Measurements from ENCODE around the gene VSTM4. TPM values are rescaled to one million over a fixed set of nuclear protein-coding genes. Genes with fewer than 3 reads are reported as not detected.

The VSTM4 gene, protein sequence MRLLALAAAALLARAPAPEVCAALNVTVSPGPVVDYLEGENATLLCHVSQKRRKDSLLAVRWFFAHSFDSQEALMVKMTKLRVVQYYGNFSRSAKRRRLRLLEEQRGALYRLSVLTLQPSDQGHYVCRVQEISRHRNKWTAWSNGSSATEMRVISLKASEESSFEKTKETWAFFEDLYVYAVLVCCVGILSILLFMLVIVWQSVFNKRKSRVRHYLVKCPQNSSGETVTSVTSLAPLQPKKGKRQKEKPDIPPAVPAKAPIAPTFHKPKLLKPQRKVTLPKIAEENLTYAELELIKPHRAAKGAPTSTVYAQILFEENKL
- 10 to 100 TPM in 8 of 9 donors, 1 to 10 TPM in 1; 8.6 to 22.1 (median 15.8) TPM for total RNA-seq
- 1 to 10 TPM; 5.6 to 6.9 TPM for polyA plus RNA-seq
- long read RNA-seq, donor 1, full-length matches to known transcripts, result 9 of 25 reads
- long read RNA-seq, donor 1, partial matches to known transcripts, result 3 of 25 reads
- long read RNA-seq, donor 1, other reads (novel, unspliced or antisense), result 13 of 25 reads
- long read RNA-seq, donor 2, full-length matches to known transcripts, result 7 of 17 reads
- long read RNA-seq, donor 2, partial matches to known transcripts, result 0 of 17 reads
- long read RNA-seq, donor 2, other reads (novel, unspliced or antisense), result 10 of 17 reads
- long read RNA-seq, donor 3, full-length matches to known transcripts, result 6 of 26 reads
- long read RNA-seq, donor 3, partial matches to known transcripts, result 3 of 26 reads
- long read RNA-seq, donor 3, other reads (novel, unspliced or antisense), result 17 of 26 reads

DNA sequence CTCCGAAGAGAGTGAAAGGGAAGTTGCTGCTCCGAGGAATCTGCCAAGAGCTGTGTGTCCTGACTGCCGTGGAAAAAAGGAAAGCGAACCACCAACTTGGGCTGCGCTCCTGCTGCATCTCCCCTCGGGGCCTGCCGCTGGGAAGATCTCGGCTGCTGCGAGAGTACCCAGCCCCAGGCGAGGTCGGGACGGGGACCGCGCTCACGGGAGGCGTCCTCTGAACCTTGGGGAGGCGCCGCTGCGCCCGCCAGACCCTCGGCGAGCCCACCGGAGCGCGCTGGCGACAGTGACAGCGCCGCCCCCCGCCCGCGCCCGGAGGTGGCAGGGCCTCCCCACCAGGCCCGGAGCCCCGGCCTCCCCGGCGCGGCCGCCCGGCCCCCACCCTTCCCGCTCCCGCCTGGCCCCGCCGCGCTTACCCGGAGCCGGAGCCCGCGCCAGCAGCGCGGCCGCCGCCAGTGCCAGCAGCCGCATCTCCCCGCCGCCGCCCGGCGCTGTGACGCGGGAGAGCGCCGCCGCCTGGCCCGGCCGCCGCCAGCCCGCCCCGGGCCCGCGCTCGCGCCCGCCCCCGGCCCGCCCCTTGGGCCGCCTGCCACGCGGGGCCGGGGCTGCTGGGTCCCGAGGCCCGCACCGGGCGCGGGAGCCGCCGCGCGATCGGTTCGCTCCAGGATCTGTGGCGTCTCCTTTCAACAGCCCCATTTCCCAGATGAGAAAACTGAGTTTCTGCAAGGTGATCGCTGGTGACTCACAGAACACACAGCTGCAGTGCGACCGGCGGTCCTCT, at the start of gene VSTM4:
TSS of gene VSTM4 (minus strand) at position 508 of the 781 bp plus-strand sequence. CDS start at position 471, 37 bp downstream.
- ATAC-seq (peak; percentile 12 to 66 (median 42)), DNase-seq (peak; percentile 50 to 74 (median 55))
- Histone ChIP-seq H3K27me3 (peaks cover 0 to 6% (median 0%) of the 10 kb centered on the region in 9 donors), H3K36me3 (no peaks in the 10 kb centered on the region), H3K9me3 (no peaks in the 10 kb centered on the region), H3K4me3 (peak within 1 kb of the TSS; percentile 37 to 94 (median 71)), H3K4me1 (peaks cover 0 to 62% (median 28%) of the 10 kb centered on the region in 12 donors), H3K27ac (peak within 1 kb of the TSS; percentile 27 to 92 (median 83))
- 1 to 5% (median 2%) methylated on average over 14 to 95 of the region's 95 CpGs for WGBS, 4 donors
- intact Hi-C loops (cut with DNase I), result loop anchor here in 5 of 10 donors (5.0 to 10.0 kb wide), 6 partner anchors 33 to 133 kb away; no protein-coding TSS in a partner anchor
- TF ChIP-seq POLR2A (IDR thresholded peaks at IDR 0.05), result peak in 1 of 2 donors; percentile 9
- TF ChIP-seq, protein P1, sequence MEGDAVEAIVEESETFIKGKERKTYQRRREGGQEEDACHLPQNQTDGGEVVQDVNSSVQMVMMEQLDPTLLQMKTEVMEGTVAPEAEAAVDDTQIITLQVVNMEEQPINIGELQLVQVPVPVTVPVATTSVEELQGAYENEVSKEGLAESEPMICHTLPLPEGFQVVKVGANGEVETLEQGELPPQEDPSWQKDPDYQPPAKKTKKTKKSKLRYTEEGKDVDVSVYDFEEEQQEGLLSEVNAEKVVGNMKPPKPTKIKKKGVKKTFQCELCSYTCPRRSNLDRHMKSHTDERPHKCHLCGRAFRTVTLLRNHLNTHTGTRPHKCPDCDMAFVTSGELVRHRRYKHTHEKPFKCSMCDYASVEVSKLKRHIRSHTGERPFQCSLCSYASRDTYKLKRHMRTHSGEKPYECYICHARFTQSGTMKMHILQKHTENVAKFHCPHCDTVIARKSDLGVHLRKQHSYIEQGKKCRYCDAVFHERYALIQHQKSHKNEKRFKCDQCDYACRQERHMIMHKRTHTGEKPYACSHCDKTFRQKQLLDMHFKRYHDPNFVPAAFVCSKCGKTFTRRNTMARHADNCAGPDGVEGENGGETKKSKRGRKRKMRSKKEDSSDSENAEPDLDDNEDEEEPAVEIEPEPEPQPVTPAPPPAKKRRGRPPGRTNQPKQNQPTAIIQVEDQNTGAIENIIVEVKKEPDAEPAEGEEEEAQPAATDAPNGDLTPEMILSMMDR (IDR thresholded peaks at IDR 0.05), result peak in 5 of 12 donors; percentile 11 to 43 (median 16)

DNA sequence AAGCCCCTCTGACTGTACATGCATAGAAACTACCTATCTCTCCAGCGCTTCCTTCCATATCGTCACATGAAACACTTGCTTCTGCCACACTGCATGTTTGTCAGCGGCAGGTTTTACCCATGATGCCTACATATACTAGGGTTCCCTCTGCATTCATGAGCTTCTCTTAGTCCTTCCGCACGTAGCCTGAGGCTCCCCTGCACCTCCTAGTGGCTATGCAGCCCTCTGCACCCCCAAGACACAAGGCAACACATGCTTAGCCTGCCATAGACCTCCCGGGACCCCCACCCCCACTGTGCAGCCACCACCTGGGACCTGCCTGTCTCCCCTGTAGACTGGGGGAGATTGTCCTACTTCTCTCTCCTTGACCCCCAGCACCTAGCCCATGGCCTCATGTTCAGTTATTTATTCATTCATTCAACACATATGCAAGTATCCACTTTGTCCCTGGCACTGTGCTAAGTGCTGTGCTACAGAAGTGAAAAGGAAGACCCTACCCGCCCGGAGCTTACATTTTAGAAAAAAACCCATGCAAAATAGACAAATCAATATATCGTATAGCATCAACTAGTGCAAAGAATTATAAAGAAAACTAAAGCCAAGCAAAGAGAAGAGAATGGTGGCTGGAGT, 49.4 kb upstream of the VSTM4 start:
- peaks cover 0 to 25% (median 7%) of the 10 kb centered on the region in 12 donors for H3K4me1 ChIP-seq
- peak; percentile 56 to 86 (median 78) for ATAC-seq
- no peak for TF ChIP-seq POLR2A (IDR thresholded peaks at IDR 0.05)
- TF ChIP-seq, protein P1 (IDR thresholded peaks at IDR 0.05), result peak; percentile 50 to 74 (median 62)
- intact Hi-C loops (cut with DNase I), result loop anchor here (2.0 to 10.0 kb wide), 8 partner anchors 52 to 610 kb away; no protein-coding TSS in a partner anchor
- H3K27me3 ChIP-seq, result no peaks in the 10 kb centered on the region
- 58 to 70% (median 65%) methylated on average over 9 of the region's 9 CpGs for WGBS, 4 donors
- no peak overlapping the region for H3K27ac ChIP-seq
- no peak overlapping the region for H3K4me3 ChIP-seq
- peaks cover 0 to 47% (median 13%) of the 10 kb centered on the region in 9 donors for H3K36me3 ChIP-seq
- H3K9me3 ChIP-seq, result no peaks in the 10 kb centered on the region
- DNase-seq, result peak in 1 of 5 donors; percentile 49

DNA sequence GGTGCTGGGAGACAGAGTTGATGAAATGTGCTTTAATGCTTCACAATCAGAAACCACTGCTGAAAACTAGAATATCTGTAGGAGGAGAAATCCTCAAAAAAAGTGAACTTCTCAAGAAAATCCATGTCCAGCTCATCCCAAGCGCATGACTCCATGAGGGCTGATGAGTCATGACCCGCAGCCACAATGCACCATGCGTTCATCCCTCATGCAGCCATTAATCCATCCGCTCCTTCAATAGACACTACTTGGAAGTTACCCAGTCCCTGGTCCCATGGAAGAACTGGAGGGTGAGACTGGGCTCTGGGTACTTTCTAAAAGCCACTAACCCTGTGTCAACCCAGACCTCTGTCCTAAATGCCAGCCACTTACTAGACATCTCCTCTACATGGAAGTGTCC, 48.4 kb upstream of the VSTM4 start:
- 91 to 97% (median 95%) methylated on average over 4 of the region's 4 CpGs for WGBS, 4 donors
- peaks cover 0 to 50% (median 16%) of the 10 kb centered on the region in 9 donors for H3K36me3 ChIP-seq
- intact Hi-C loops (cut with DNase I), result loop anchor here (2.0 to 10.0 kb wide), 9 partner anchors 51 to 609 kb away; no protein-coding TSS in a partner anchor

More for the DNA sequence above, 48.4 kb upstream of the VSTM4 start:
- Histone ChIP-seq H3K4me3 (no peak overlapping the region), H3K9me3 (no peaks in the 10 kb centered on the region), H3K4me1 (peaks cover 0 to 20% (median 7%) of the 10 kb centered on the region in 12 donors), H3K27me3 (no peaks in the 10 kb centered on the region), H3K27ac (no peak overlapping the region)
- no peak for ATAC-seq
- no peak for TF ChIP-seq POLR2A (IDR thresholded peaks at IDR 0.05)
- TF ChIP-seq, protein P1 (IDR thresholded peaks at IDR 0.05), result no peak
- no peak for DNase-seq

Data from heart left ventricle (tissue), 16 donors.